Right kidney (tissue), 1 donor: ENCODE data around the gene RUFY1.

Experiments
- DNase-seq: peaks from one replicate; pipeline ENCODE4 v3.0.0-alpha.2; 2016

The RUFY1 gene

GRCh38 chr5:179658179-179658856, 108.0 kb downstream of the RUFY1 start:
- DNase-seq, result peak; percentile 54
